Endothelial cell of umbilical vein (primary cell): Measurements from ENCODE around the gene PAOX.

Experiments used
- EZH2 ChIP-seq: IDR thresholded peaks from 2 replicates; pipeline ENCODE4 v1.6.1; 2012; ENCODE audit warnings: borderline replicate concordance, low read depth, mild to moderate bottlenecking, moderate library complexity, low read length, inconsistent platforms; ENCODE audit not compliant: severe bottlenecking
- FOS ChIP-seq: IDR thresholded peaks from 2 replicates; pipeline ENCODE4 v1.6.1; 2011; ENCODE audit warnings: mild to moderate bottlenecking, low read length, moderate library complexity, borderline replicate concordance; ENCODE audit not compliant: insufficient read depth
- JUN ChIP-seq: IDR thresholded peaks from 2 replicates; pipeline ENCODE4 v1.6.1; 2011; ENCODE audit warnings: borderline replicate concordance, low read depth; ENCODE audit not compliant: insufficient read length, insufficient read depth
- POLR2A ChIP-seq: IDR thresholded peaks from 2 replicates; pipeline ENCODE4 v1.6.1; 2012; ENCODE audit warnings: low read depth, mild to moderate bottlenecking, control low read depth, low read length
- POLR2AphosphoS5 ChIP-seq: IDR thresholded peaks from 2 replicates; pipeline ENCODE4 v1.6.1; 2012; ENCODE audit warnings: low read depth, mild to moderate bottlenecking, control low read depth, low read length, moderate library complexity; ENCODE audit not compliant: insufficient read depth
- TF ChIP-seq, protein P1 (sequence below), 2 donors: IDR thresholded peaks; 1 replicate in 1 of 2; 2 replicates in 1 of 2; pipeline ENCODE4 v1.5.1; 2011; ENCODE audit warnings: low read length in 2 of 2, mild to moderate bottlenecking in 2 of 2, moderate library complexity in 2 of 2, control low read depth in 1 of 2, inconsistent platforms in 1 of 2, low read depth in 1 of 2; ENCODE audit not compliant: insufficient read depth in 1 of 2; ENCODE audit errors: extremely low read depth in 1 of 2
- TF ChIP-seq, protein P2 (sequence below): IDR thresholded peaks from 2 replicates; pipeline ENCODE4 v1.6.1; 2011; ENCODE audit not compliant: insufficient read depth, insufficient read length

DNA sequence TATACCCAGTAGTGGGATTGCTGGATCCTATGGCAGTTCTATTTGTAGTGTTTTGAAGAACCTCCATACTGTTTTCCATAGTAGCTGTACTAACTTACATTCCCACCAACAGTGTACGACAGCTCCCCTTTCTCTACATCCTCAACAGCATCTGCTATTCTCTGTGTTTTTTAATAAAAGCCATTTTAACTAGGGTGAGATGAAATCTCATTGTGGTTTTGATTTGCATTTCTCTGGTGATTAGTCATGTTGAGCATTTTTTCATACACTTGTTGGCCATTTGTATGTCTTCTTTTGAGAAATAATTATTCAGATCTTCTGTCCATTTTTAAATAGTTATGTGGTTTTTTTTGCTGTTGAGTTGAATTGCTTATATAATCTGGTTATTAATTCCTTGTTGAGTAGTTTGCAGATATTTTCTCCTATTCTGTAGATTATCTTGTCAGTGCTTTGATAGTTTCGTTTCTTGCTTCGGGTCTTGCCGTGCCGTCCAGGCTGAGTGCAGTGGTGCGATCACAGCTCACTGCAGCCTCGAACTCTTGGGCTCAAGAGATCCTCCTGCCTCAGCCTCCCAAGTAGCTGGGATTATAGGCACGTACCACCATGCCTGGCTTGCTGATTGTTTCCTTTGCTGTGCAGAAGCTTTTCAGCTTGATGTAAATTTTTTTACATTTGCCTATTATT, 26.9 kb downstream of the PAOX start:
- TF ChIP-seq, protein P1, sequence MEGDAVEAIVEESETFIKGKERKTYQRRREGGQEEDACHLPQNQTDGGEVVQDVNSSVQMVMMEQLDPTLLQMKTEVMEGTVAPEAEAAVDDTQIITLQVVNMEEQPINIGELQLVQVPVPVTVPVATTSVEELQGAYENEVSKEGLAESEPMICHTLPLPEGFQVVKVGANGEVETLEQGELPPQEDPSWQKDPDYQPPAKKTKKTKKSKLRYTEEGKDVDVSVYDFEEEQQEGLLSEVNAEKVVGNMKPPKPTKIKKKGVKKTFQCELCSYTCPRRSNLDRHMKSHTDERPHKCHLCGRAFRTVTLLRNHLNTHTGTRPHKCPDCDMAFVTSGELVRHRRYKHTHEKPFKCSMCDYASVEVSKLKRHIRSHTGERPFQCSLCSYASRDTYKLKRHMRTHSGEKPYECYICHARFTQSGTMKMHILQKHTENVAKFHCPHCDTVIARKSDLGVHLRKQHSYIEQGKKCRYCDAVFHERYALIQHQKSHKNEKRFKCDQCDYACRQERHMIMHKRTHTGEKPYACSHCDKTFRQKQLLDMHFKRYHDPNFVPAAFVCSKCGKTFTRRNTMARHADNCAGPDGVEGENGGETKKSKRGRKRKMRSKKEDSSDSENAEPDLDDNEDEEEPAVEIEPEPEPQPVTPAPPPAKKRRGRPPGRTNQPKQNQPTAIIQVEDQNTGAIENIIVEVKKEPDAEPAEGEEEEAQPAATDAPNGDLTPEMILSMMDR (IDR thresholded peaks at IDR 0.05; ENCODE audit: extremely low read depth in 1 of 2, insufficient read depth in 1 of 2, low read depth in 1 of 2, low read length in 2 of 2) = no peak
- TF ChIP-seq POLR2A (no peak), POLR2AphosphoS5 (no peak), EZH2 (no peak), JUN (no peak), FOS (no peak)
- TF ChIP-seq, protein P2, sequence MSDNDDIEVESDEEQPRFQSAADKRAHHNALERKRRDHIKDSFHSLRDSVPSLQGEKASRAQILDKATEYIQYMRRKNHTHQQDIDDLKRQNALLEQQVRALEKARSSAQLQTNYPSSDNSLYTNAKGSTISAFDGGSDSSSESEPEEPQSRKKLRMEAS = no peak
